ENCODE measurements around the gene GALNT17. TPM values are rescaled to one million over a fixed set of nuclear protein-coding genes. Genes with fewer than 3 reads are reported as not detected.

GALNT17 gene
- total RNA-seq, 2 donors from 2014 or later: 46.7 to 58.1 TPM

- WGBS: 38% methylated on average over 4 of the region's 4 CpGs
- no peaks in the 10 kb centered on the region for H3K27me3 ChIP-seq (replicated peaks; ENCODE audit: insufficient read depth)
- peak; percentile 17 for DNase-seq (ENCODE audit: low spot score)
- H3K36me3 ChIP-seq: no peaks in the 10 kb centered on the region
- peak overlapping the region; percentile 0 to 35 for H3K27ac ChIP-seq
- TF ChIP-seq POLR2AphosphoS5 (IDR thresholded peaks at IDR 0.05) (peak; percentile 51), POLR2A (IDR thresholded peaks at IDR 0.05) (no peak)
- H3K4me1 ChIP-seq (replicated peaks): no peaks in the 10 kb centered on the region
- intact Hi-C loops (cut with DNase I): no loop called here
- H3K4me3 ChIP-seq: no peak overlapping the region
- H3K9me3 ChIP-seq: no peaks in the 10 kb centered on the region
Observed at GRCh38 chr7:71135663-71136062, 3.7 kb downstream of the GALNT17 start.

GRCh38 chr7:71137479-71137878 lies 5.5 kb downstream of the GALNT17 start:
- no peak overlapping the region for H3K27ac ChIP-seq
- whole genome bisulfite sequencing: 93% methylated on average over 7 of the region's 7 CpGs
- DNase-seq (ENCODE audit: low spot score): no peak

GRCh38 chr7:71140264-71140663 lies 8.3 kb downstream of the GALNT17 start:
- Histone ChIP-seq H3K4me1 (replicated peaks) (no peaks in the 10 kb centered on the region), H3K36me3 (no peaks in the 10 kb centered on the region), H3K27me3 (replicated peaks; ENCODE audit: insufficient read depth) (no peaks in the 10 kb centered on the region), H3K27ac (no peak overlapping the region), H3K9me3 (no peaks in the 10 kb centered on the region), H3K4me3 (no peak overlapping the region)
- intact Hi-C loops (cut with DNase I): no loop called here
- no peak for DNase-seq (ENCODE audit: low spot score)
- 64% methylated on average over 4 of the region's 4 CpGs for WGBS
- TF ChIP-seq POLR2A (IDR thresholded peaks at IDR 0.05) (no peak), POLR2AphosphoS5 (IDR thresholded peaks at IDR 0.05) (no peak)

More at GRCh38 chr7:71137479-71137878, 5.5 kb downstream of the GALNT17 start:
- no peaks in the 10 kb centered on the region for H3K27me3 ChIP-seq (replicated peaks; ENCODE audit: insufficient read depth)
- H3K9me3 ChIP-seq: no peaks in the 10 kb centered on the region
- intact Hi-C loops (cut with DNase I): no loop called here
- H3K4me1 ChIP-seq (replicated peaks): no peaks in the 10 kb centered on the region
- no peak for TF ChIP-seq POLR2AphosphoS5 (IDR thresholded peaks at IDR 0.05)
- no peak for TF ChIP-seq POLR2A (IDR thresholded peaks at IDR 0.05)
- no peak for TF ChIP-seq CTCF (IDR thresholded peaks at IDR 0.05)
- H3K36me3 ChIP-seq: no peaks in the 10 kb centered on the region
- no peak overlapping the region for H3K4me3 ChIP-seq

- Histone ChIP-seq H3K9me3 (no peaks in the 10 kb centered on the region), H3K27me3 (replicated peaks; ENCODE audit: insufficient read depth) (no peaks in the 10 kb centered on the region), H3K27ac (no peak overlapping the region), H3K4me1 (replicated peaks) (no peaks in the 10 kb centered on the region), H3K36me3 (no peaks in the 10 kb centered on the region), H3K4me3 (no peak overlapping the region)
- intact Hi-C loops (cut with DNase I): no loop called here
- no peak for DNase-seq (ENCODE audit: low spot score)
- 76% methylated on average over 6 of the region's 6 CpGs for WGBS
- no peak for TF ChIP-seq POLR2AphosphoS5 (IDR thresholded peaks at IDR 0.05)
- TF ChIP-seq CTCF (IDR thresholded peaks at IDR 0.05): no peak
- no peak for TF ChIP-seq POLR2A (IDR thresholded peaks at IDR 0.05)
Observed at GRCh38 chr7:71144963-71145362, 13.0 kb downstream of the GALNT17 start.

GRCh38 chr7:71145906-71146901 lies 14.3 kb downstream of the GALNT17 start:
- Histone ChIP-seq H3K4me3 (no peak overlapping the region), H3K27me3 (replicated peaks; ENCODE audit: insufficient read depth) (no peaks in the 10 kb centered on the region), H3K27ac (no peak overlapping the region), H3K9me3 (no peaks in the 10 kb centered on the region), H3K4me1 (replicated peaks) (no peaks in the 10 kb centered on the region), H3K36me3 (no peaks in the 10 kb centered on the region)
- no peak for DNase-seq (ENCODE audit: low spot score)
- intact Hi-C loops (cut with DNase I): no loop called here
- TF ChIP-seq CTCF (IDR thresholded peaks at IDR 0.05): no peak
- TF ChIP-seq POLR2AphosphoS5 (IDR thresholded peaks at IDR 0.05): no peak
- TF ChIP-seq POLR2A (IDR thresholded peaks at IDR 0.05): no peak
- 53% methylated on average over 24 of the region's 24 CpGs for WGBS

Measured in prostate gland (tissue), 2 donors.